A673 (cell line): ENCODE results near the gene ALKBH4. TPM values are rescaled to one million over a fixed set of nuclear protein-coding genes. Genes with fewer than 3 reads are reported as not detected.

Source experiments
- BruUV-seq: library from RNA; stranded (reverse); fragments of 400-500 nt; replicated peaks from 2 replicates; lab custom pipeline; 2021; lab: Mats Ljungman, UMichigan
- CTCF ChIA-PET: fragments of 300-600 bp; sonication (Branson Sonifier 250); formaldehyde crosslinking; loops from one replicate; lab custom pipeline; 2022; ENCODE audit warnings: antibody characterized with exemption; lab: Charles Lee
- POLR2A ChIA-PET: fragments of 300-600 bp; sonication (Branson Sonifier 250); formaldehyde crosslinking; loops from one replicate; lab custom pipeline; 2022; ENCODE audit warnings: antibody characterized with exemption; ENCODE audit not compliant: low non-redundant PET; lab: Charles Lee
- DNase-seq: peaks from one replicate; pipeline ENCODE4 v3.0.0-alpha.2; 2015; ENCODE audit warnings: low spot score
- H3K27ac ChIP-seq: fragments of 200-600 bp; sonication (generic); 2 replicates; pipeline ENCODE4 v1.5.1; 2016; ENCODE audit warnings: mixed run types, low read depth, mild to moderate bottlenecking, mixed read lengths, antibody characterized with exemption, low read length; ENCODE audit not compliant: poor library complexity, severe bottlenecking
- H3K27me3 ChIP-seq: fragments of 200-600 bp; sonication (generic); replicated peaks from 2 replicates; pipeline ENCODE4 v1.6.1; 2017; ENCODE audit warnings: mixed run types, low read depth, mild to moderate bottlenecking, mixed read lengths, antibody characterized with exemption, low read length; ENCODE audit not compliant: insufficient read depth, poor library complexity
- H3K36me3 ChIP-seq: fragments of 200-600 bp; sonication (generic); 2 replicates; pipeline ENCODE4 v1.6.1; 2016; ENCODE audit warnings: mixed run types, mild to moderate bottlenecking, mixed read lengths, antibody characterized with exemption, low read length; ENCODE audit not compliant: insufficient read depth, poor library complexity, severe bottlenecking
- H3K4me1 ChIP-seq: fragments of 200-600 bp; sonication (generic); 2 replicates; pipeline ENCODE4 v1.6.1; 2017; ENCODE audit warnings: mixed run types, mild to moderate bottlenecking, mixed read lengths, antibody characterized with exemption, low read length; ENCODE audit not compliant: insufficient read depth, poor library complexity, severe bottlenecking
- H3K4me3 ChIP-seq: fragments of 200-600 bp; sonication (generic); 2 replicates; pipeline ENCODE4 v1.5.1; 2016; ENCODE audit warnings: low read depth, mixed run types, mild to moderate bottlenecking, mixed read lengths, low read length; ENCODE audit not compliant: poor library complexity, severe bottlenecking
- H3K9me3 ChIP-seq: fragments of 200-600 bp; sonication (generic); 2 replicates; pipeline ENCODE4 v1.6.1; 2016; ENCODE audit warnings: mixed run types, low read depth, mild to moderate bottlenecking, mixed read lengths, antibody characterized with exemption, low read length; ENCODE audit not compliant: poor library complexity, severe bottlenecking
- CTCF ChIP-seq: fragments of 300-800, 200-600 bp; sonication (generic); conservative IDR thresholded peaks from 2 replicates; pipeline ENCODE4 v1.5.1; 2017; ENCODE audit warnings: low read depth, mild to moderate bottlenecking, antibody characterized with exemption, low read length, moderate library complexity, mixed read lengths
- EZH2 ChIP-seq: fragments of 200-600 bp; sonication (generic); IDR thresholded peaks from 2 replicates; pipeline ENCODE4 v1.6.1; 2017; ENCODE audit warnings: borderline replicate concordance, low read depth, mild to moderate bottlenecking, mixed read lengths, antibody characterized with exemption, low read length; ENCODE audit not compliant: poor library complexity, severe bottlenecking
- intact Hi-C: fragments of 100-400 bp; cut with micrococcal nuclease; formaldehyde crosslinking; loops from one replicate; pipeline ENCODE4 v1.10.0; 2022; ENCODE audit not compliant: unreplicated experiment
- total RNA-seq: library from RNA; stranded (reverse); gene quantifications from 2 replicates; pipeline ENCODE4 v1.2.3, GENCODE V29; 2021

The ALKBH4 gene
- total RNA-seq, 1 experiment from 2014 or later = 17.0 TPM

GRCh38 chr7:102412548-102412947, 52.1 kb downstream of the ALKBH4 start:
- ChIA-PET CTCF (no interaction called here), POLR2A (no interaction called here)
- DNase-seq = peak; percentile 55
- Histone ChIP-seq H3K27ac (no peak overlapping the region), H3K4me3 (no peak overlapping the region), H3K4me1 (no peaks in the 10 kb centered on the region), H3K9me3 (no peaks in the 10 kb centered on the region), H3K27me3 (no peaks in the 10 kb centered on the region), H3K36me3 (peaks cover 74% of the 10 kb centered on the region)
- BruUV-seq = no TSS peak
- intact Hi-C loops = no loop called here
- TF ChIP-seq CTCF = peak; percentile 46
- no peak for TF ChIP-seq EZH2

GRCh38 chr7:102410918-102411317, 53.7 kb downstream of the ALKBH4 start:
- DNase-seq = no peak
- no peaks in the 10 kb centered on the region for H3K27me3 ChIP-seq
- H3K36me3 ChIP-seq = peaks cover 86% of the 10 kb centered on the region
- CTCF ChIA-PET = no interaction called here
- no peak overlapping the region for H3K4me3 ChIP-seq
- H3K9me3 ChIP-seq = no peaks in the 10 kb centered on the region
- intact Hi-C loops = no loop called here
- POLR2A ChIA-PET = no interaction called here
- TF ChIP-seq CTCF = no peak
- no peak for TF ChIP-seq EZH2
- BruUV-seq = no TSS peak
- H3K4me1 ChIP-seq = no peaks in the 10 kb centered on the region
- H3K27ac ChIP-seq = no peak overlapping the region

- intact Hi-C loops = no loop called here
- CTCF ChIA-PET = no interaction called here
- no peak for TF ChIP-seq CTCF
- no peak for TF ChIP-seq EZH2
Observed at GRCh38 chr7:102410123-102410522, 54.5 kb downstream of the ALKBH4 start.

More at GRCh38 chr7:102410123-102410522, 54.5 kb downstream of the ALKBH4 start:
- Histone ChIP-seq H3K27ac (no peak overlapping the region), H3K36me3 (peaks cover 94% of the 10 kb centered on the region), H3K4me1 (no peaks in the 10 kb centered on the region), H3K27me3 (no peaks in the 10 kb centered on the region), H3K9me3 (no peaks in the 10 kb centered on the region), H3K4me3 (no peak overlapping the region)
- BruUV-seq = no TSS peak
- no peak for DNase-seq
- POLR2A ChIA-PET = no interaction called here
